ENCODE data around the gene FAM50B. TPM values are rescaled to one million over a fixed set of nuclear protein-coding genes. Genes with fewer than 3 reads are reported as not detected.

The FAM50B gene
- total RNA-seq, 4 donors from 2014 or later = 1.8 to 25.4 (median 12.2) TPM

GRCh38 chr6:3882866-3883265 lies 33.7 kb downstream of the FAM50B start:
- intact Hi-C loops (cut with DNase I; ENCODE audit: low total_unique reads) = no loop called here
- H3K9me3 ChIP-seq = no peaks in the 10 kb centered on the region
- no peaks in the 10 kb centered on the region for H3K4me1 ChIP-seq
- no peaks in the 10 kb centered on the region for H3K36me3 ChIP-seq
- DNase-seq = peak; percentile 32
- peak overlapping the region; percentile 42 to 60 for H3K27ac ChIP-seq
- H3K4me3 ChIP-seq = no peak overlapping the region
- no peaks in the 10 kb centered on the region for H3K27me3 ChIP-seq
- TF ChIP-seq POLR2A (IDR thresholded peaks at IDR 0.05) (no peak), CTCF (IDR thresholded peaks at IDR 0.05) (no peak)

GRCh38 chr6:3884007-3884745 lies 35.0 kb downstream of the FAM50B start:
- Histone ChIP-seq H3K27ac (peak overlapping the region; percentile 42 to 60), H3K9me3 (no peaks in the 10 kb centered on the region), H3K4me3 (no peak overlapping the region), H3K4me1 (no peaks in the 10 kb centered on the region), H3K27me3 (no peaks in the 10 kb centered on the region), H3K36me3 (no peaks in the 10 kb centered on the region)
- DNase-seq = no peak
- TF ChIP-seq POLR2A (IDR thresholded peaks at IDR 0.05) = no peak
- TF ChIP-seq CTCF (IDR thresholded peaks at IDR 0.05) = no peak
- intact Hi-C loops (cut with DNase I; ENCODE audit: low total_unique reads) = no loop called here

GRCh38 chr6:3885262-3886036 lies 36.3 kb downstream of the FAM50B start:
- H3K4me3 ChIP-seq = no peak overlapping the region
- no peaks in the 10 kb centered on the region for H3K27me3 ChIP-seq
- H3K36me3 ChIP-seq = no peaks in the 10 kb centered on the region
- TF ChIP-seq CTCF (IDR thresholded peaks at IDR 0.05) (no peak), POLR2A (IDR thresholded peaks at IDR 0.05) (no peak)
- no peaks in the 10 kb centered on the region for H3K9me3 ChIP-seq
- H3K4me1 ChIP-seq = no peaks in the 10 kb centered on the region
- no peak overlapping the region for H3K27ac ChIP-seq
- intact Hi-C loops (cut with DNase I; ENCODE audit: low total_unique reads) = no loop called here
- no peak for DNase-seq

GRCh38 chr6:3887150-3887700 lies 38.1 kb downstream of the FAM50B start:
- Histone ChIP-seq H3K4me3 (no peak overlapping the region), H3K9me3 (no peaks in the 10 kb centered on the region), H3K4me1 (no peaks in the 10 kb centered on the region), H3K36me3 (no peaks in the 10 kb centered on the region), H3K27ac (no peak overlapping the region), H3K27me3 (no peaks in the 10 kb centered on the region)
- intact Hi-C loops (cut with DNase I; ENCODE audit: low total_unique reads) = no loop called here
- DNase-seq = no peak
- TF ChIP-seq CTCF (IDR thresholded peaks at IDR 0.05) (peak; percentile 32 to 46 (median 38)), POLR2A (IDR thresholded peaks at IDR 0.05) (no peak)

Measured in uterus (tissue), 4 donors.